ENCODE results near the gene PHLPP1. TPM values are rescaled to one million over a fixed set of nuclear protein-coding genes. Genes with fewer than 3 reads are reported as not detected.

Gene PHLPP1
- total RNA-seq, 1 donor from 2014 or later = 12.3 TPM

DNA sequence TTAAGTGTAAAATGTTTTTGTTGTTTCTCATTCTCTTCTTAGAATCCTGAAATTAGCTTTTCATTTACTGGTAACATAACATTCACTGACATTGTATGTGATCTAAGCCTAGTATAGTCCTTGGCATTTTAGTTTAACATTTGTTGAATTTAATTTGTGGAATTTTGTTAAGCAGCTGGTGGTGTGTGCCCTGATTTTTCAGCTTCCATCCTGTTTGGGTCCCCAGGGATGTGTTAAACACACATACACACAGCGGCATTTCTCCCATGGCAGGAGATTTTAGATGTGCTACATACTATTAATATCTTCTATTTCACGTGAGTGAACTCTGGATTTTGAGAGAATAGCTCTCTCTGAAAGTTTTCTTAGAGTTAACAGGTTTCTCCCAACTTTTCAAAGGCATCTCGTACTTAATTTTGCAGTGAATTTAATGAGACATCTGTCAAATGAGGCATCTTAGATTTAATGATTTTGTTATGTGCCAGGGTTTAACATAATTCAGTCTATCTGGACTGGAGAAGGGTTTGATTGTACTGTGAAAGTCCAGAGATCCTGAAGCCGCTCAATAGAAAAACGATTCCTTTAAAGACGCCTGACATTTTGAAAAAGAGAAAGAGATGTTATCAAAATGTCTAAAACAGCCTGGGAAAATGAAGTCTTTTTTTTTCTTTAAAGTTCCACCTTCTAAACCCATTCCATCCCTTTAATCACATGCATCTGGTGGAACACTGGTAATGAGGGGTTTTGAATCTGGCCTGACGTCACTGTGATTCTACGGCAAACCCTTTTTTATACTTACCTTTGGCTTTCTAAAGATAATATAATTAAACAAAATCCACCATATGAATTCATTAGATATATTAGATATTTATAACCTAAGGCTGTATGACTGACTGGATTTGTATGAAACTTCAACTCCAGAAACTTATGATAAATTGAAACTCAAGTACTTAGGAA lies 6.8 kb downstream of the PHLPP1 start:
- Mint-ChIP-seq H3K4me1 (peaks cover 22% of the 10 kb centered on the region), H3K9me3 (no peaks in the 10 kb centered on the region), H3K36me3 (ENCODE audit: low read depth) (peaks cover under 1% of the 10 kb centered on the region), H3K27ac (no peak overlapping the region), H3K4me3 (no peak overlapping the region), H3K27me3 (peaks cover 23% of the 10 kb centered on the region)
- intact Hi-C loops (cut with micrococcal nuclease) = no loop called here
- no peak for DNase-seq

DNA sequence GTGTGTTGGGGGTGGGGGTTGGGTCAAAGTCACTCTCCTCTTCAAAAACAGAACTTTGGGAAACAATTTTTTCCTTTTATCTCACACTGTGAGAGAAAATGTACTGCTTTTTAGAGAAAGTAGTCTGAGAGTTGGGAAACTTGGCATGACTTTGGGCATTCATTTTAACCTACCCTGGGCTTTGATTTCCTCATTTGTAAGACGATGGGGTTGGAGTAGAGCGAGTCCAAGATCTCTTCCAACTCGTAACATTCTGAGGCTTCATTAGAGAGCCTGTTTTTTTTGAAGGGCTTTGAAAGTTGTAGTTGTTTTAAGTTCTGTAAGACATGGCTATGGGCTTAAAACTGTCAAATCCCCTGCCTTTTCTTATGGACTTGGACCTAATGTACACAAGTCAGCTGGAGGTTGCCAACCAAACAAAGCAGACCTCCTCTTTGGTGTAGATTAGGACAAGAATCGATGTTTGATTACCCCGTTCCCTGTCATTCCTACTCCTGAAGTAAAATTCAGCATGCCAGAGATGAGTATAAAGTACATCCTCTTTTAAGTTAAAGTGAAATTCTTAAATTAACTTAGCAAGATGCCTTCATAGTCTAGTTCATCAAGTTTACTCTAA lies 8.4 kb downstream of the PHLPP1 start:
- H3K4me3 Mint-ChIP-seq = no peak overlapping the region
- no peak overlapping the region for H3K27ac Mint-ChIP-seq
- intact Hi-C loops (cut with micrococcal nuclease) = no loop called here
- H3K4me1 Mint-ChIP-seq = peaks cover 13% of the 10 kb centered on the region
- peaks cover 11% of the 10 kb centered on the region for H3K27me3 Mint-ChIP-seq
- H3K36me3 Mint-ChIP-seq (ENCODE audit: low read depth) = no peaks in the 10 kb centered on the region
- no peaks in the 10 kb centered on the region for H3K9me3 Mint-ChIP-seq
- DNase-seq = no peak

DNA sequence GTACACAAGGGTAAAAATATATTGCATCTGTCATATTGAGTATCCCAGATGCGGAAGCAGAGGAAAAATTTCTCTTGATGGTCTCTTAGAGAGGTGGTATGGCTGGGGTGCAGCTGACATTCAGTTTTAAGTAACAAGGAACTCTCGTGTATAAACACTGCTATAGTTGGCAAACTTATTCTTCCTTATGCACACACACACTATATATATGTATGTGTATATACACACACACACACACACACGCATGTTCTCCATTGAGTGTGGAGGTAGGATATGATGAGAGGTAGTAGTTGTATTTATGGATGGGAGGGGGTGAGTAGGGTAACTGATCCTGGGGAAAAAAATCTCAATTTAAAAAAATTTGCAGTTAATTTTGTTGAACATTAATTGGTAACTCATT lies 10.6 kb downstream of the PHLPP1 start:
- no peaks in the 10 kb centered on the region for H3K9me3 Mint-ChIP-seq
- intact Hi-C loops (cut with micrococcal nuclease) = no loop called here
- DNase-seq = no peak

DNA sequence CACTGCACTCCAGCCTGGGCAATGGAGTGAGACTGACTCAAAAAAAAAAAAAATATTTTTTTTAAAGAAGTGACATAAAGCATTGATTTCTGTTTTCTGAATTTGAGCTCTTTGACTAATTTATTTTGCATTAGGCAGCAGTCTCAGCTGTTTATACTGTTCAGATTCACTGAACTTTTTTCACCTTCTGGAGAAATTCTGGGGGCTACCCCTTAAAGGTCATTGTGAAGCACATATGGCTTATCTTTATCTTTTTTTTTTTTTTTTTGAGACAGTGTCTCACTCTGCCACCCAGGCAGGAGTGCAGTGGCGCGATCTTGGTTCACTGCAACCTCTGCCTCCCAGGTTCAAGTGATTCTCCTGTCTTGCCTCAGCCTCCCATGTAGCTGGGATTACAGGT lies 12.9 kb downstream of the PHLPP1 start:
- no peak overlapping the region for H3K27ac Mint-ChIP-seq
- intact Hi-C loops (cut with micrococcal nuclease) = no loop called here
- H3K27me3 Mint-ChIP-seq = peaks cover 4% of the 10 kb centered on the region
- H3K4me3 Mint-ChIP-seq = no peak overlapping the region
- no peak for DNase-seq
- H3K4me1 Mint-ChIP-seq = no peaks in the 10 kb centered on the region
- H3K36me3 Mint-ChIP-seq (ENCODE audit: low read depth) = peaks cover 1% of the 10 kb centered on the region
- no peaks in the 10 kb centered on the region for H3K9me3 Mint-ChIP-seq

More for the DNA sequence above, 10.6 kb downstream of the PHLPP1 start:
- H3K4me3 Mint-ChIP-seq = no peak overlapping the region
- no peak overlapping the region for H3K27ac Mint-ChIP-seq
- H3K4me1 Mint-ChIP-seq = peaks cover 5% of the 10 kb centered on the region
- H3K36me3 Mint-ChIP-seq (ENCODE audit: low read depth) = no peaks in the 10 kb centered on the region
- H3K27me3 Mint-ChIP-seq = peaks cover 7% of the 10 kb centered on the region

DNA sequence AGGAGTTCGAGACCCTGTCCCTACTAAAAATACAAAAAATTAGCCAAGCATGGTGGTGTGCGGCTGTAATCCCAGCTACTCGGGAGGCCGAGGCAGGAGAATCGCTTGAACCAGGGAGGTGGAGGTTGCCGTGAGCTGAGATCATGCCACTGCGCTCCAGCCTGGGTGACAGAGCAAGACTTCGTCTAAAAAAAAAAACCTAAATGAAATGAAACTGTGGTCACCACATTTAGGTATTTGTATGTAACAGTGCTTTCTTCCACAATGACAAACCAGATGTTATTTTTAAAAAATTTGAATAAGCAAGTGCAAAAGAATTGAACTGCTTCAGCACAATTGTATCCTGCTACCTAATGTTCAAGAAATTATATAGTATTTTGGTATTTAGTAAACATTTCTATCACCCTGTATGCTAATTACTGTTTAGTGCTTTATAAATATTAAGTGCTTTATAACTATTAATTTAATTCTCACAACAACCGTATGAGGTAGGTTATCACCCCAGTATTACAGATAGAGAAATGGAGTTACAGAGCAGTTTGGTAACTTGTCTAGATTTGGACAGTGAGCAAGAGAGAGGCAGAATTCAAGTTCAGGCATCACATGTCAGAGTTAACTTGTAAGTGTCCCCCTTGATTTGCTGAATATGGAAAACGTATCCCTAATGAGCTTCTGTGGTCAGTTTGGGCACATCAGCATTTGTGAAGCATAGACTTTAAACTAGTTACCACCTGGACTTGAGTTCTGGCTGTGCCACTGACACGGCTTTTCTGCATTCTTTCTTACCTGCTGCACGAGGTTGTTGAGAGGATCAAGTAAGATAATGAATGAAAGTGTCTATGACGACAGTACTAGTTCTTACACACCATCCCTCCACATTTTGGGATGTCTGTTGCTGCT lies 14.4 kb downstream of the PHLPP1 start:
- peaks cover 1% of the 10 kb centered on the region for H3K36me3 Mint-ChIP-seq (ENCODE audit: low read depth)
- H3K27ac Mint-ChIP-seq = no peak overlapping the region
- no peak overlapping the region for H3K4me3 Mint-ChIP-seq
- DNase-seq = no peak
- H3K9me3 Mint-ChIP-seq = no peaks in the 10 kb centered on the region
- intact Hi-C loops (cut with micrococcal nuclease) = no loop called here
- peaks cover 2% of the 10 kb centered on the region for H3K27me3 Mint-ChIP-seq
- H3K4me1 Mint-ChIP-seq = no peaks in the 10 kb centered on the region

DNA sequence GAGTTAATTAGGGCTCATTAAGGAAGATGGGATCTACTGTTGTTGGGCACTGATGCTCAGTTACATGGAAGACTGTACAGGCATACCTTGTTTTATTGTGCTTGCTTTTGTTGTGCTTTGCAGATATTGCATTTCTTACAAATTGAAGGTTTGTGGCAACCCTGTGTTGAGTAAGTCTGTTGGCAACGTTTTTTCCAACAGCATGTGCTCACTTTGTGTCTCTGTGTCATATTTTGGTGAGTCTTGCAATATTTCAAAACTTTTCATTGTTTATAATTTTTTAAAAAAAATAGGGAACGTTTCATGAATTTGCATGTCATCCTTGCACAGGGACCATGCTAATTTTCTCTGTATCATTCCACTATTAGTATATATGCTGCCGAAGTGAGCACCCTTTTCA lies 15.6 kb downstream of the PHLPP1 start:
- intact Hi-C loops (cut with micrococcal nuclease) = no loop called here
- DNase-seq = no peak
- no peak overlapping the region for H3K4me3 Mint-ChIP-seq

DNA sequence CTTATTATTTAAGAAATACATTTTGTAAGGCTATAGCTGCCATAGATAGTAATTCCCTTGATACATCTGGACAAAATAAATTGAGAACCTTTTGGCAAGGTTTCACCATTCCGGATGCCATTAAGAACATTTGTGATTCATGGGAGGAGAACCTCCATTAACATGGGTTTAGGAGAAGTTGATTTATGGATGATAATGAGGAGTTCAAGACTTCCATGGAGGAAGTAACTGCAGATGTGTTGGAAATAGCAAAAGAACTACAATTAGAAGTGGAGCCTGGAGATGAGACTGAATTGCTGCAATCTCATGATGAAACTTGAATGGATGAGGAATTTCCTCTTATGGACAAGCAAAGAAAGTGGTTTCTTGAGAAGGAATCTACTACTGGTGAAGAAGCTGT lies 17.3 kb downstream of the PHLPP1 start:
- Mint-ChIP-seq H3K4me1 (no peaks in the 10 kb centered on the region), H3K27me3 (no peaks in the 10 kb centered on the region), H3K36me3 (ENCODE audit: low read depth) (peaks cover 1% of the 10 kb centered on the region), H3K9me3 (peaks cover 7% of the 10 kb centered on the region), H3K4me3 (no peak overlapping the region), H3K27ac (no peak overlapping the region)
- no peak for DNase-seq
- intact Hi-C loops (cut with micrococcal nuclease) = no loop called here

More for the DNA sequence above, 15.6 kb downstream of the PHLPP1 start:
- Mint-ChIP-seq H3K9me3 (no peaks in the 10 kb centered on the region), H3K27ac (no peak overlapping the region), H3K4me1 (no peaks in the 10 kb centered on the region), H3K27me3 (peaks cover under 1% of the 10 kb centered on the region), H3K36me3 (ENCODE audit: low read depth) (peaks cover 1% of the 10 kb centered on the region)

DNA sequence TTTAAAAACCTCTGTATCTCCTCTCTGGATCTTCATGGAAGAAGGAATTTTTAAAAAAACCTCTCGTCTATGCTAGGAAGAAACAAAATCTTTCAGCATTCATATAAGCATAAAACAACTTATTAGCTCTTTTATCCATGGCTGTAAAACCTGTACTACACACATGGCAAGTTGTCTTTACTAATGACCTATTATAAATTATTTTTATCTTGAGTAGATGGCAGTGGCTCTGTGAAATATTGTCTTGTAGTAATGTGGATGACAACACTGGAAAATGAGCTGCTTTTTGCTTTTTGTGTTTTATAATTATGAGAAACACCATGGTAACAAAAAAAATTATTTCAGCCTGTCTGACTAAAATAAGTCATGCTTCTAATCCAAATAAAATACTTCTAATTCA lies 18.9 kb downstream of the PHLPP1 start:
- DNase-seq = no peak
- Mint-ChIP-seq H3K27ac (no peak overlapping the region), H3K4me3 (no peak overlapping the region), H3K27me3 (no peaks in the 10 kb centered on the region), H3K36me3 (ENCODE audit: low read depth) (peaks cover 1% of the 10 kb centered on the region), H3K9me3 (peaks cover 9% of the 10 kb centered on the region), H3K4me1 (no peaks in the 10 kb centered on the region)
- intact Hi-C loops (cut with micrococcal nuclease) = no loop called here

DNA sequence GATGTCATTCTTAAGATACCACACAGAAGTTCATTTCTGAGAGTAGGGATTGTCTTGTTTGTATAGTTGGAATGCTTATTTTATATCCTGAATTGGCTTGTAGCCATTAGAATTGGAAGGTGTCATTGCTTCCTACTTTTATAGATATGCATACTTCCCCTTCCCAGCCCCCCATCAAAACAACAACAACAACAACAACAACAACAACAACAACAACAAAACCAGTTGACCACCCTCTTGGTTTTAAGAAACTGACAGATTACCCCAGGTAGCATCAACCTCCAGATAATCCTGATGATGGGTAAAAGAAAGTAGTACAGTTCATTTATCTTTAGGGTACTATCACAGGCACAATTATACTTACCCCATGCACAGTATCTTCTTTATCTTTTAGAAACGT lies 20.0 kb downstream of the PHLPP1 start:
- no peak overlapping the region for H3K4me3 Mint-ChIP-seq
- no peak overlapping the region for H3K27ac Mint-ChIP-seq
- intact Hi-C loops (cut with micrococcal nuclease) = no loop called here
- H3K36me3 Mint-ChIP-seq (ENCODE audit: low read depth) = peaks cover 1% of the 10 kb centered on the region
- peaks cover 2% of the 10 kb centered on the region for H3K4me1 Mint-ChIP-seq
- no peaks in the 10 kb centered on the region for H3K27me3 Mint-ChIP-seq
- peaks cover 9% of the 10 kb centered on the region for H3K9me3 Mint-ChIP-seq
- no peak for DNase-seq

DNA sequence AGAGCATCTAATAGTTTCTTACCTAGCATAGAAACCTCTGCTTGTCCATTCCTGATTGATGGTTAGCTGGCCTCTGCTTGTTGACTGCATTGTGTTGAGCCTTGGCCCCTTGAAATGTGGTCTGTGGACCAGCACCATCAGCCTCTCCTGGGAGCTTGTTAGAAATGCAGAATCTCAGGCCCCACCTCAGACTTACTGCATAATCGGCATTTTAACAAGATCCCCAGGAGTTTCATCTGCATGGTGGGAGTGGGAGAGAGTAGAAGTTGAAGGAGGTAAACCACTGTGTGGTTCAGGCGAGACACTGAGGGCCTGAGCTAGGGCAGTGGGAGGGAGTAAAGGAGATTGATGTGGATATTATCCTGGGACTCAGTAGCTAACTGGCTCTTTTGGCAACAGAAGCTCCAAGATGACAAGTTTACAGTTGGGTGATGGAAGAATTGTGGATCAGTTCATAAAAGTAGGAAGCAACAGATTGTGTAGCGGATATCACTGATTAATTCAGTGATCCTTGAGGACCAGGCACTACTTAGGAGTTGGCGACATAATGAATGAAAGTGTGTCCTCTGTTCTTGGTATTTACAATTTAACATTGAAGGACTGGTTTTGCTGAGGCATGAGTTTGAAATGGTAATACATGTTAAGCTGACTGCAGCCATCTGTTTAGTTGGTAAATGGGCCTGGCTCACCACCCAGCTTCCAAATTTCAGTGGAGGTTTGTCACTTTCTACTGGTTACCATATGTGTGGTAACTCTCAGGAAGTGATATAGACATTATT lies 20.9 kb downstream of the PHLPP1 start:
- Mint-ChIP-seq H3K27ac (no peak overlapping the region), H3K4me3 (no peak overlapping the region), H3K4me1 (peaks cover 6% of the 10 kb centered on the region), H3K36me3 (ENCODE audit: low read depth) (peaks cover 1% of the 10 kb centered on the region), H3K27me3 (no peaks in the 10 kb centered on the region), H3K9me3 (peaks cover 9% of the 10 kb centered on the region)
- intact Hi-C loops (cut with micrococcal nuclease) = no loop called here
- no peak for DNase-seq

DNA sequence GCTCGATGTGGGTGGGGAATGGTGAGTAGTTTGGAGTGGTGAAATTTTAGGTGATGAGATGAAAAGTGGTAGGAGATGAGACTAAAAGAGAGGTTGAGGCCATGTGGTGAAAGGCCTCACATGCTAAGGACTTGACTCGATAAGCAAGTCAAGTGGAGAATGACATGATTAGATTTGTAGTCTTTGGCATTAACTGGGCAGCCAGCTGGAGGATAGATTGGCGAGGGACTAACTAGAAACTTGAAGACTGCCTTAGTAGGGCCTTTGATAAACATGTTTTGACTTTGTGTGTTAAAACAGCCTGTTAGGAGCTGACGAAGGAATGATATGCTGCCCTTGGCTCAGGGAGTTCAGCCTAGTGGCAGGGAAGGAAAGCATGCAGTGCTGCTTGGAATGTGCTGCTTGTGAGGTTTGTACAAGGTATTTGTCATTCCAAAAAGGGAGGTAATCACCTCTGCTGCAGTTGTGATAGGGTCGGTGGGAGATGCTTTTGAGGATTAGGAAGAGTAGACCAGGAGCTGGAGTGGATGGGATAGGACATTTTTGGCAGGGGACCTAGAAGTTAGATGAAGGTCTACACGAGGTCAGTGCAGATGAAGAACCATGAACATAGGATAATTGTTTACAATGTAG lies 22.0 kb downstream of the PHLPP1 start:
- Mint-ChIP-seq H3K4me3 (no peak overlapping the region), H3K4me1 (peaks cover 9% of the 10 kb centered on the region)
- intact Hi-C loops (cut with micrococcal nuclease) = no loop called here

DNA sequence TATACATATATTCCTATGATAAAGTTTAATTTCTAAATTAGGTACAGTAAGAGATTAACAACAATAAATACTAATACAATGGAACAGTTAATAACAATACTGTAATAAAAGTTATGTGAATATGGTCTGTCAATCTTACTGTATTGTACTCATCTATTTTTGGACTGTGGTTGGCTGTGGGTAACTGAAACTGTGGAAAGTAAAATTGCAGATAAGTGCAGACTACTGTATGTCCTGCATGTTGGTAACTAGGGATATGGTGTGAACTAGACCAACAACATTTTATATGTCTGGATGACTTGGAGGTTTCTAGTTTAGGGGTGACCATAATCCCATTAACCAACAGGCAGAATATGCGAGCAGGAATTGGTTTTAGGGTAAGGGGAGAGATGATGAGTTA lies 23.3 kb downstream of the PHLPP1 start:
- intact Hi-C loops (cut with micrococcal nuclease) = no loop called here
- H3K4me1 Mint-ChIP-seq = peaks cover 9% of the 10 kb centered on the region
- H3K27me3 Mint-ChIP-seq = no peaks in the 10 kb centered on the region
- no peak overlapping the region for H3K27ac Mint-ChIP-seq
- DNase-seq = no peak
- no peaks in the 10 kb centered on the region for H3K36me3 Mint-ChIP-seq (ENCODE audit: low read depth)
- no peak overlapping the region for H3K4me3 Mint-ChIP-seq
- H3K9me3 Mint-ChIP-seq = peaks cover 9% of the 10 kb centered on the region

More for the DNA sequence above, 22.0 kb downstream of the PHLPP1 start:
- Mint-ChIP-seq H3K27ac (no peak overlapping the region), H3K36me3 (ENCODE audit: low read depth) (peaks cover 1% of the 10 kb centered on the region), H3K27me3 (no peaks in the 10 kb centered on the region), H3K9me3 (peaks cover 9% of the 10 kb centered on the region)
- DNase-seq = no peak

DNA sequence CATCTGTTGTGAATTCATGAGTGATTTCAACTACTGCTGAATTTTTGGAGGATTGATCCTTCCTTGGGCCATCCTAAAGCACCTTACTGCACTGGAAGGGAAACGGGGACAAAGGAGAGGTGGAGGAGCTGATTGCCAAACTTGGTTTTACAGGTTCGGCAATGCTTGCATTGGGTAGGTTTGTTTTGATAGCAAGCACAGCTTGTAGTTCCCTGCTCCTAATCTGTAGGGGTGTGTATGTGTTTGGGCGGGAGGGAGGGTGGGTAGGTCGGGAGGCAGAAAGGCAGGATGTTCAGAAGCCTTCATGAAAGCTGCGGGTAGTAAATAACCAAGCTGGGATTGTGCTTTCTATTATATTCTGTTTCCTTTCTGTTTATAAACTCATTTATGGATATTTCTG lies 24.6 kb downstream of the PHLPP1 start:
- peaks cover 12% of the 10 kb centered on the region for H3K4me1 Mint-ChIP-seq
- DNase-seq = no peak
- peaks cover 9% of the 10 kb centered on the region for H3K9me3 Mint-ChIP-seq
- H3K27me3 Mint-ChIP-seq = no peaks in the 10 kb centered on the region
- intact Hi-C loops (cut with micrococcal nuclease) = loop anchor here (2.0 kb wide), 1 partner anchor 41 kb away; no protein-coding TSS in a partner anchor
- no peak overlapping the region for H3K27ac Mint-ChIP-seq
- H3K36me3 Mint-ChIP-seq (ENCODE audit: low read depth) = no peaks in the 10 kb centered on the region
- no peak overlapping the region for H3K4me3 Mint-ChIP-seq
